Activated CD8-positive, alpha-beta T cell treated with anti-CD3 and anti-CD28 coated beads for 36 hours (primary cell): Measurements from ENCODE around the gene CYP4A22. TPM values are rescaled to one million over a fixed set of nuclear protein-coding genes. Genes with fewer than 3 reads are reported as not detected.
"Not testable (repeated sequence)": the region's sequence is repeated elsewhere in the genome, so short reads cannot be mapped to it uniquely, and the experiment has no call there.

Experiments
- ATAC-seq: fragments of 200-7000 bp; cut with Tn5 transposase; one replicate; pipeline ENCODE4 v1.10.0; 2021; ENCODE audit warnings: mild to moderate bottlenecking, moderate library complexity
- CTCF ChIA-PET: fragments of 350-600 bp; sonication (Branson Sonifier 250); formaldehyde crosslinking; loops from one replicate; lab custom pipeline; 2021; ENCODE audit warnings: antibody characterized with exemption; lab: Charles Lee
- POLR2A ChIA-PET: fragments of 350-600 bp; sonication (Branson Sonifier 250); formaldehyde crosslinking; loops from one replicate; lab custom pipeline; 2021; ENCODE audit warnings: antibody characterized with exemption; lab: Charles Lee
- DNase-seq: peaks from one replicate; pipeline ENCODE4 v3.0.0-alpha.2; 2020
- H3K27ac Mint-ChIP-seq: one replicate; pipeline ENCODE4 v1.8.0; 2021; ENCODE audit warnings: mild to moderate bottlenecking, mixed read lengths
- H3K27me3 Mint-ChIP-seq: one replicate; pipeline ENCODE4 v1.8.0; 2021; ENCODE audit warnings: mixed read lengths
- H3K36me3 Mint-ChIP-seq: one replicate; pipeline ENCODE4 v1.8.0; 2021; ENCODE audit warnings: low read depth, mixed read lengths
- H3K4me1 Mint-ChIP-seq: one replicate; pipeline ENCODE4 v1.8.0; 2021; ENCODE audit warnings: low read depth, mixed read lengths
- H3K4me3 Mint-ChIP-seq: one replicate; pipeline ENCODE4 v1.8.0; 2021; ENCODE audit warnings: mild to moderate bottlenecking, moderate library complexity, mixed read lengths
- H3K9me3 Mint-ChIP-seq: one replicate; pipeline ENCODE4 v1.8.0; 2021; ENCODE audit warnings: mixed read lengths
- CTCF ChIP-seq: fragments of 200-600 bp; IDR thresholded peaks from one replicate; pipeline ENCODE4 v1.8.0; 2022; ENCODE audit warnings: antibody characterized with exemption, mild to moderate bottlenecking
- intact Hi-C: fragments of 100-400 bp; cut with micrococcal nuclease; formaldehyde crosslinking; loops from one replicate; pipeline ENCODE4 v1.10.0; 2022
- total RNA-seq, 2 experiments: library from RNA; stranded (reverse); gene quantifications; one replicate each; pipeline ENCODE4 v1.2.3, GENCODE V29; 2021

The CYP4A22 gene
- total RNA-seq, 2 experiments from 2014 or later = not detected

- Mint-ChIP-seq H3K4me3 (no peak overlapping the region), H3K27me3 (peaks cover 9% of the 10 kb centered on the region), H3K27ac (no peak overlapping the region), H3K9me3 (peaks cover 3% of the 10 kb centered on the region), H3K4me1 (no peaks in the 10 kb centered on the region), H3K36me3 (no peaks in the 10 kb centered on the region)
- no peak for DNase-seq
- ChIA-PET POLR2A (no interaction called here), CTCF (no interaction called here)
- intact Hi-C loops = no loop called here
- no peak for ATAC-seq
- TF ChIP-seq CTCF = no peak
These were observed 24.1 kb upstream of the CYP4A22 start for GRCh38 chr1:47113178-47113577.

- H3K4me1 Mint-ChIP-seq, H3K36me3 Mint-ChIP-seq, intact Hi-C loops, DNase-seq, H3K4me3 Mint-ChIP-seq, POLR2A ChIA-PET, ATAC-seq, H3K27ac Mint-ChIP-seq, H3K9me3 Mint-ChIP-seq: not testable (repeated sequence)
- peaks cover 20% of the 10 kb centered on the region for H3K27me3 Mint-ChIP-seq
- CTCF ChIA-PET = interaction anchor here (0.6 kb wide), 1 partner anchor 342 kb away, joined by 3 read pairs; no protein-coding TSS in a partner anchor
These were observed 16.2 kb upstream of the CYP4A22 start for GRCh38 chr1:47121039-47121438.

GRCh38 chr1:47124834-47125233, 12.4 kb upstream of the CYP4A22 start:
- H3K27ac Mint-ChIP-seq, intact Hi-C loops, H3K9me3 Mint-ChIP-seq, ATAC-seq, POLR2A ChIA-PET, H3K36me3 Mint-ChIP-seq, DNase-seq, H3K4me1 Mint-ChIP-seq, H3K4me3 Mint-ChIP-seq, CTCF ChIA-PET: not testable (repeated sequence)
- H3K27me3 Mint-ChIP-seq = peaks cover 19% of the 10 kb centered on the region

GRCh38 chr1:47126997-47127396, 10.2 kb upstream of the CYP4A22 start:
- H3K4me1 Mint-ChIP-seq, H3K9me3 Mint-ChIP-seq, H3K4me3 Mint-ChIP-seq, ATAC-seq, POLR2A ChIA-PET, CTCF ChIA-PET, intact Hi-C loops, DNase-seq, H3K36me3 Mint-ChIP-seq, H3K27ac Mint-ChIP-seq: not testable (repeated sequence)
- H3K27me3 Mint-ChIP-seq = peaks cover 19% of the 10 kb centered on the region

GRCh38 chr1:47128221-47128620, 9.0 kb upstream of the CYP4A22 start:
- no peak for ATAC-seq
- ChIA-PET CTCF (no interaction called here), POLR2A (no interaction called here)
- H3K27me3 Mint-ChIP-seq = peaks cover 21% of the 10 kb centered on the region
- DNase-seq = no peak
- H3K36me3 Mint-ChIP-seq = no peaks in the 10 kb centered on the region
- peaks cover 2% of the 10 kb centered on the region for H3K9me3 Mint-ChIP-seq
- H3K27ac Mint-ChIP-seq = no peak overlapping the region
- intact Hi-C loops = no loop called here
- no peak for TF ChIP-seq CTCF
- no peaks in the 10 kb centered on the region for H3K4me1 Mint-ChIP-seq
- H3K4me3 Mint-ChIP-seq = no peak overlapping the region

- H3K4me3 Mint-ChIP-seq, intact Hi-C loops, CTCF ChIA-PET, H3K27ac Mint-ChIP-seq, DNase-seq, H3K4me1 Mint-ChIP-seq, H3K36me3 Mint-ChIP-seq, ATAC-seq, H3K9me3 Mint-ChIP-seq, POLR2A ChIA-PET: not testable (repeated sequence)
- H3K27me3 Mint-ChIP-seq = peaks cover 21% of the 10 kb centered on the region
These were observed 8.4 kb upstream of the CYP4A22 start for GRCh38 chr1:47128854-47129253.

GRCh38 chr1:47129489-47130230, 7.6 kb upstream of the CYP4A22 start:
- CTCF ChIA-PET, POLR2A ChIA-PET: not testable (repeated sequence)

GRCh38 chr1:47132665-47133064, 4.6 kb upstream of the CYP4A22 start:
- DNase-seq, H3K4me3 Mint-ChIP-seq, H3K27ac Mint-ChIP-seq, H3K36me3 Mint-ChIP-seq, POLR2A ChIA-PET, H3K9me3 Mint-ChIP-seq, H3K4me1 Mint-ChIP-seq, intact Hi-C loops, ATAC-seq, CTCF ChIA-PET: not testable (repeated sequence)
- peaks cover 15% of the 10 kb centered on the region for H3K27me3 Mint-ChIP-seq

More at GRCh38 chr1:47129489-47130230, 7.6 kb upstream of the CYP4A22 start:
- DNase-seq, H3K4me1 Mint-ChIP-seq, H3K9me3 Mint-ChIP-seq, H3K4me3 Mint-ChIP-seq, ATAC-seq, H3K36me3 Mint-ChIP-seq, intact Hi-C loops, H3K27ac Mint-ChIP-seq: not testable (repeated sequence)
- peaks cover 21% of the 10 kb centered on the region for H3K27me3 Mint-ChIP-seq
